HG02884 (cell line): ENCODE data around the gene RTN3.
"Not testable (repeated sequence)": the region's sequence is repeated elsewhere in the genome, so short reads cannot be mapped to it uniquely, and the experiment has no call there.

Experiments used
- ATAC-seq: cut with Tn5 transposase; IDR thresholded peaks from one replicate; pipeline ENCODE4 v1.9.1; 2021; ENCODE audit warnings: mild to moderate bottlenecking, moderate library complexity; ENCODE audit not compliant: unreplicated experiment

RTN3 gene

DNA sequence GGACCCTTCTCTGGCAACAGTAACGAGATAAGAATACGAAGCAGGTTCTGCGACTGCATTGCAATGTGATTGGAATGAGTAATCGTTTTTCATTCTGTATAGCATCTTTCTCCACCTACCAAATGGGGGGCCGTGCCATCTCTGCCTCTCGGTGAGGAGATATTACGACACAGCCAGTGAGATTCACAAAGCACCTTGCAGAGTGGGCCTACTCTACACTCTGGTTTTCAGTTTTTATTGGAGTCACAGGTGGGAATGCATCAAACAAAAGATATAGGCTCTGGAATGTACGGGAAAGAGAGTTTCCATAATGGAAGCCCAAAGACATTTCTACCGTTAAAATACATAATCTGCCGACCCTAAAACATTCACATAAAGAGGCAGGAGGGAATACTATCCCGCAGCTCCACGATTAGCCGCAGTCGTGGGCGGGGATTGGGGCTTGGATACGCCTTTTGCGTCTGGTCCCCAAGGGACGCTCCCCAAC is 423 bp upstream of the RTN3 start:
- no peak for ATAC-seq

GRCh38 chr11:63682066-63683021 is 1.0 kb downstream of the RTN3 start:
- no peak for ATAC-seq

DNA sequence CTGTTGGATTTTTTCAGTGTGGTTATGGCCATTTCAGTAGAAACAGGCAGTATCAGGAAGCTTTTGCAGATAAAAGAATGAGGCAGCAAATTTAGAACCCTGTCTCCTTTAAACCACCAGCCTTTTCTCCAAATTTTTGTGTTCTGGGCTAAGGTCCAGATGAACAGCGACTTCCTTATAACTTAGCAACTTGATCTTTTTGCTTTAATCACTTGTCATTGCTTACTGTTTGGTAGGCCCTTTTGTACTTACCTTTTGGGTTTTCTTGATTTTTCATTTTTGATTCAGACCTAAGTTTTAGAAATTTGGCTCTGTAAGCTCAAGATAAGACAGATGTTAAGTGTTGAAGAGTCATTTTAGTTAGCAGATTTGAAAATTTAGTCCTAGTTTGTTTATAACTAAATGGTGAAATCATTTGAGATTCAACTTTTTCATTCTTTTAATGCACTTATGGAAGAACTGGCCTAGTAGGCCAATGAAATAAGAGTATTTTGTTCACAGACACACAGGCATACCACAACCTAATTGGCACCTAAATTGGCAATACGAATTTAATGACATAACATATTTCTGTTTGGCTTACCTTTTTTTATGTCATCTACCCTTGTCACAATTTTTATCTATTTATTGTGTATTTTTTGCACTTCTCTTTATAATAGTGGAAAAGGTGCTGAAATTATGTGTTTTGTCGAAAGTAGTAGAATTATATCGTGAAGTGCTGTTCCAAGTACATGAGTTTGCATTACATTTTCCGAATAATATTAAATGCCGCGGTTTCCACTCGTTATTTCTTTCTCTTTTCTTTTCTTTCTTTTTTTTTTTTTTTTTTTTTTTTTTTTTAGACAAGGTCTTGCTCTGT is 2.1 kb downstream of the RTN3 start:
- ATAC-seq = no peak

DNA sequence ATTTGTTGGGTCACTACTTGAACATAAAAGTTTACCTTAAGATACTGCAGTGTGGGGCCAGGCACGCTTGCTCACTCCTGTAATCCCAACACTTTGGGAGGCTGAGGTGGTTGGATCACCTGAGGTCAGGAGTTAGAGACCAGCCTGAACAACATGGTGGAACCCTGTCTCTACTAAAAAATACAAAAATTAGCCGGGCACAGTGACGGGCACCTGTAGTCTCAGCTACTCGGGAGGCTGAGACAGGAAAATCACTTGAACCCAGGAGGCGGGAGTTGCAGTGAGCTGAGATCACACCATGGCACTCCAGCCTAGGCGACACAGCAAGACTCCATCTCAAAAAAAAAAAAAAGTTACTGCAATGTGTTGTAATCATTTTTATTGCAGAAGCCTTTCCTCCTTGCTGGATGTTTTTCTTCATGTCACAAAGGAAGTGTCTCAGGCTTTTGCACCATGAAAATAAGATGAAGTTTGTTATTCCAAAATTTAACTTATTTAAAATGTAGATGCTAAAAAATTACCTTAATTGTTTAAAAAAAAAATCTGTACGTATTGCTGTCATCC is 3.9 kb downstream of the RTN3 start:
- ATAC-seq = not testable (repeated sequence)

GRCh38 chr11:63686926-63687325 is 5.6 kb downstream of the RTN3 start:
- ATAC-seq = no peak

- no peak for ATAC-seq
These were observed 6.5 kb downstream of the RTN3 start for GRCh38 chr11:63687845-63688244.

DNA sequence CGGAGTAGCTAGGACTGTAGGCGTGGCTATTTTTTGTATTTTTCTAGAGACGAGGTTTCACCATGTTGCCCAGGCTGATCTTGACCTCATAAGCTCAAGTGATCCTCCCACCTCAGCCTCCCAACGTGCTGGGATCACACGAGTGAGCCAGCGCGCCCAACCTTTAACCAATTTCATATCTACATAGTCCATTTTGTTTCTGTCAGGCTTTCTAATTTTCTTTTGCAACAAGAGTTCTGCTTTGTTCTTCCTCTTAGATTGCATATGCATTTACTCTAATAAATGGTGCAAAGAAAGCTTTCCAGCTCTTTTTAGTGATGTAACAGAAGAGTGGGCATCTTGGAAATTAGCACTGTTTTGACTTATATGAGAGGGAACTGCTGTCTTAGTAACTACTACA is 13.3 kb downstream of the RTN3 start:
- ATAC-seq = no peak

- ATAC-seq = no peak
These were observed 17.9 kb downstream of the RTN3 start for GRCh38 chr11:63698976-63699733.

- no peak for ATAC-seq
These were observed 18.6 kb downstream of the RTN3 start for GRCh38 chr11:63699896-63700295.

- ATAC-seq = no peak
These were observed 24.2 kb downstream of the RTN3 start for GRCh38 chr11:63705526-63705925.

DNA sequence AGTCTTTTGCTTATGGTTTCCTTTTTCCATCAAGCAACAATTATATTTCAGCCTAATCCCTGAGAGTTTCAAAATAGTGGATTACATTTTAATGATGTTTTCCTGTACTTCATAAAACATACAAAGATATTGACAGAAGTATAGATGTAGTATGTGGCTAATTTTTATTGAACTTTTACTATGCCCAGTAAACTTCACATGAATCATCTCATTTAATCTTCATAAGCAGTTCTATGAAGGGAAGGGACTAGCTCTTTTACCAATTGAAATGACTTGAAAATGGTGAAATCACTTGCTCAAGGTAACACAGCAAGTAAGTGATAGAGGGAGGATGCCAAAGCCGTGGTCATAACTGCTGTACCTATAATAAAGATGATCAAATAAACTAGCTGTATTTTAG is 27.5 kb downstream of the RTN3 start:
- no peak for ATAC-seq

GRCh38 chr11:63709336-63709884 is 28.1 kb downstream of the RTN3 start:
- ATAC-seq = no peak

GRCh38 chr11:63710476-63711217 is 29.3 kb downstream of the RTN3 start:
- no peak for ATAC-seq

DNA sequence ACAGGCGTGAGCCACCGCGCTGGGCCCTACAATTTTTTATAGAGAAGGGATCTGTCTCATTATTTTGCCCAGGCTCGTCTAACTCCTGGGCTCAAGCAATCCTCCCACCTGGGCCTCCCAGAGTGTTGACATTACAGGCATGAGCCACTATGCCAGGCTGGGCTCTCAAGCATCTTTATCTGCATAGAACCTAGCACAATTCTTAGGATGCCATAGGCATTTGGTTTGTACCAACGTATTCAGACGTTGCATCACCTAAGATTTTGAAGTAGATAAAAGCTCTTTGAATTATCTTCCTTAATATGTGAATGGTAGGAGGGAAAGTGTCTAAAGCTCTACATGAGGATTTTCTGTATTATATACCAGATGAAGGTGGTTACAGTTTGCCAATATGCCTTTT is 30.5 kb downstream of the RTN3 start:
- no peak for ATAC-seq

DNA sequence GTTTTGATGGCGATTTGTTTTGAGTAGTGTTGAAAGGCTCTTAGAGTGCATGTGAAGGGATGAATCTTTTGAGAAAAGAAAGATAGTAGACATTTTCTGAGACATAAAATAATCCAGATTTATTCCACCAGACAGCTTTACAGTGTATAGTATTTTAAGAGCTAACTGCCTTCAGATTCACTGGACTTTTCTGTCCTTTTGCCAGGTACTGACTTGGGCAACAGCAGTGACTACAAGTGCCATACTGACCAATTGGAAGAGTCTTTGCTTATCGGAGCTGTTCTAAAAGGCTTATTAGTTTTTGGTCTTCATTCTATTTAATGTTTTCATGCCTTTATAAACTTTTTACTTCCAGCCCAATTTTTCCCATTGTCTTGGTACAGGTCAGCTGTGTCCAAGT is 32.5 kb downstream of the RTN3 start:
- no peak for ATAC-seq

GRCh38 chr11:63716046-63716445 is 34.7 kb downstream of the RTN3 start:
- no peak for ATAC-seq

DNA sequence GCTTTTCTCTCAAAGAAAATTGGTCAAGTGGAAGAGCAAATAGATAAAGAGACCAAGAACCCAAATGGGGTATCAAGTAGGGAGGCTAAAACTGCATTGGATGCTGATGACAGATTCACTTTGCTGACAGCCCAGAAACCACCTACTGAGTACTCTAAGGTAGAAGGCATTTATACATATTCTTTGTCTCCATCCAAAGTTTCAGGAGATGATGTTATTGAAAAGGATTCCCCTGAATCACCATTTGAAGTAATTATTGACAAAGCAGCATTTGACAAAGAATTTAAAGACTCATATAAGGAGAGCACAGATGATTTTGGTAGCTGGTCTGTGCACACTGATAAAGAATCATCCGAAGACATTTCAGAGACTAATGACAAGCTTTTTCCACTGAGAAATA is 37.7 kb downstream of the RTN3 start:
- ATAC-seq = no peak

- ATAC-seq = no peak
These were observed 38.7 kb downstream of the RTN3 start for GRCh38 chr11:63719987-63720386.

- no peak for ATAC-seq
These were observed 39.3 kb downstream of the RTN3 start for GRCh38 chr11:63720611-63721010.

- ATAC-seq = no peak
These were observed 48.0 kb downstream of the RTN3 start for GRCh38 chr11:63729326-63729725.
